ENCODE results near the gene IRGC.
A peak's percentile ranks its signal among the peaks of the same experiment; 100 is the strongest.

Gene IRGC, protein sequence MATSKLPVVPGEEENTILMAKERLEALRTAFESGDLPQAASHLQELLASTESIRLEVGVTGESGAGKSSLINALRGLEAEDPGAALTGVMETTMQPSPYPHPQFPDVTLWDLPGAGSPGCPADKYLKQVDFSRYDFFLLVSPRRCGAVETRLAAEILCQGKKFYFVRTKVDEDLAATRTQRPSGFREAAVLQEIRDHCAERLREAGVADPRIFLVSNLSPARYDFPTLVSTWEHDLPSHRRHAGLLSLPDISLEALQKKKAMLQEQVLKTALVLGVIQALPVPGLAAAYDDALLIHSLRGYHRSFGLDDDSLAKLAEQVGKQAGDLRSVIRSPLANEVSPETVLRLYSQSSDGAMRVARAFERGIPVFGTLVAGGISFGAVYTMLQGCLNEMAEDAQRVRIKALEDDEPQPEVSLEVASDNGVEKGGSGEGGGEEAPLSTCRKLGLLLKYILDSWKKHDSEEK

DNA sequence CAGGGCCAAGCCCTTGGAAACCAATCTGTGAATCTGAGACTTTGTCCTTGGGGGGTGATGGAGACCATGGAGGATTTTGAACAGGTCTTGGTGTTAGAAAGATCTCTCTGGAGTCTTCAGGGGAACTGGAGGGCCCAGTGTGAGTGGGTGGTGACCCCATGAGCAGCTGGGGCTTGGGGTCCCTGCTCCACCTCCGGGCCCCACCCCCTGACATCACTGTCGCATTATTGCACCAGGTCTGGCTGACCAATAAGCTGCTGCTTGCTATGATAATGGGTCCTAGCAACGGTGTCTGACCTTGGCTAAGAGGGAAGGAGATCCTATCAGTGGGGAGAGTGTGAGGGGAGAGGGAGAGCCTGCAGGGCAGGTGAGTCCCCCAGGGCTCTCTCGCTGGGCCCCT lies at the start of gene IRGC:
IRGC (plus strand) TSS at position 301 of the 400 bp plus-strand sequence. CDS start 2,483 bp downstream, outside the sequence.
- Histone ChIP-seq H3K27me3 (ENCODE audit: insufficient read depth, low read length) (no peaks in the 10 kb centered on the region), H3K9ac (ENCODE audit: low read length) (no peak within 1 kb of the TSS), H3K4me1 (ENCODE audit: insufficient read depth, low read length, severe bottlenecking) (no peaks in the 10 kb centered on the region), H3K36me3 (ENCODE audit: insufficient read depth, low read length) (no peaks in the 10 kb centered on the region), H4K20me1 (ENCODE audit: insufficient read depth, low read length) (no peaks in the 10 kb centered on the region), H3K9me3 (ENCODE audit: low read length) (no peaks in the 10 kb centered on the region), H3K79me2 (ENCODE audit: insufficient read depth, low read length) (no peaks in the 10 kb centered on the region), H3K9me2 (ENCODE audit: low read depth, low read length) (no peaks in the 10 kb centered on the region), H3K27ac (ENCODE audit: low read depth, low read length, poor library complexity, severe bottlenecking) (no peak within 1 kb of the TSS), H3K4me2 (ENCODE audit: low read length) (no peak within 1 kb of the TSS), H3K4me3 (ENCODE audit: low read depth, low read length, poor library complexity, severe bottlenecking) (no peak within 1 kb of the TSS), H3F3A (ENCODE audit: insufficient read depth, low read length) (no peaks in the 10 kb centered on the region), H2AFZ (ENCODE audit: low read length) (no peak within 1 kb of the TSS)
- no peak for TF ChIP-seq EZH2 (IDR thresholded peaks at IDR 0.05; ENCODE audit: borderline replicate concordance, low read length)
- TF ChIP-seq, protein P1, sequence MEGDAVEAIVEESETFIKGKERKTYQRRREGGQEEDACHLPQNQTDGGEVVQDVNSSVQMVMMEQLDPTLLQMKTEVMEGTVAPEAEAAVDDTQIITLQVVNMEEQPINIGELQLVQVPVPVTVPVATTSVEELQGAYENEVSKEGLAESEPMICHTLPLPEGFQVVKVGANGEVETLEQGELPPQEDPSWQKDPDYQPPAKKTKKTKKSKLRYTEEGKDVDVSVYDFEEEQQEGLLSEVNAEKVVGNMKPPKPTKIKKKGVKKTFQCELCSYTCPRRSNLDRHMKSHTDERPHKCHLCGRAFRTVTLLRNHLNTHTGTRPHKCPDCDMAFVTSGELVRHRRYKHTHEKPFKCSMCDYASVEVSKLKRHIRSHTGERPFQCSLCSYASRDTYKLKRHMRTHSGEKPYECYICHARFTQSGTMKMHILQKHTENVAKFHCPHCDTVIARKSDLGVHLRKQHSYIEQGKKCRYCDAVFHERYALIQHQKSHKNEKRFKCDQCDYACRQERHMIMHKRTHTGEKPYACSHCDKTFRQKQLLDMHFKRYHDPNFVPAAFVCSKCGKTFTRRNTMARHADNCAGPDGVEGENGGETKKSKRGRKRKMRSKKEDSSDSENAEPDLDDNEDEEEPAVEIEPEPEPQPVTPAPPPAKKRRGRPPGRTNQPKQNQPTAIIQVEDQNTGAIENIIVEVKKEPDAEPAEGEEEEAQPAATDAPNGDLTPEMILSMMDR (IDR thresholded peaks at IDR 0.05; ENCODE audit: low read length): no peak

GRCh38 chr19:43667126-43667875 lies 48.6 kb upstream of the IRGC start:
- Histone ChIP-seq H3K9me3 (ENCODE audit: low read length) (no peaks in the 10 kb centered on the region), H2AFZ (ENCODE audit: low read length) (no peak overlapping the region), H3K27ac (ENCODE audit: low read depth, low read length, poor library complexity, severe bottlenecking) (no peak overlapping the region), H4K20me1 (ENCODE audit: insufficient read depth, low read length) (no peaks in the 10 kb centered on the region), H3K9ac (ENCODE audit: low read length) (no peak overlapping the region), H3K79me2 (ENCODE audit: insufficient read depth, low read length) (no peaks in the 10 kb centered on the region), H3K36me3 (ENCODE audit: insufficient read depth, low read length) (no peaks in the 10 kb centered on the region), H3F3A (ENCODE audit: insufficient read depth, low read length) (no peaks in the 10 kb centered on the region), H3K4me1 (ENCODE audit: insufficient read depth, low read length, severe bottlenecking) (peaks cover 8% of the 10 kb centered on the region), H3K4me2 (ENCODE audit: low read length) (no peak overlapping the region), H3K27me3 (ENCODE audit: insufficient read depth, low read length) (no peaks in the 10 kb centered on the region), H3K9me2 (ENCODE audit: low read depth, low read length) (no peaks in the 10 kb centered on the region), H3K4me3 (ENCODE audit: low read depth, low read length, poor library complexity, severe bottlenecking) (no peak overlapping the region)
- TF ChIP-seq EZH2 (IDR thresholded peaks at IDR 0.05; ENCODE audit: borderline replicate concordance, low read length): no peak
- TF ChIP-seq, protein P1 (IDR thresholded peaks at IDR 0.05; ENCODE audit: low read length): no peak

DNA sequence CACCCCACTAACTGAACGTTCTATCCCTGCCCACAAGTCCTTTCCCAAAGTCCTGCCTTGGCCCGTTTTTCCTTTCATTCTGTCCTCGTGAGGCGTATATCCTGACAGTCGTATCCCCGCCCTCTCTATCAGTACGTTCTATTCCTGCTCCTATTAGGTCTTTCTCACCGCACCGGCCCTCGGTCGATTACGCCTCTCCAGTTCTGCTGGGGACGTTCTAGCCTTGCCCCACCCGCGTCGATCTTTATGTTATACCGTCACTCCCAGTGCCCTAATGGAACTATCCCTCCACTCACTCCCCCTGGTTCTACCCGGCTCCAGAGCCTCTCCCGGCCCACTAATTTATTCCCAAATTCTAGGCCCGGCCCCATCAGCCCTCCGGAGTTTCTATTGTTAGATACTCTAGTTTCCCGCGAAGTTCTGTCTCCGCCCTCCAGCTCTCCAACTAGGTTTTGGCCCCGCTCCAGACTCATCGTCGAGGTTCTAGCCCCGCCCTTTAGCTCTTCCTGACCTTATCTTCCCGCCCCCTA lies 47.9 kb upstream of the IRGC start:
- H3K9me3 ChIP-seq (ENCODE audit: low read length): no peaks in the 10 kb centered on the region
- no peaks in the 10 kb centered on the region for H3K27me3 ChIP-seq (ENCODE audit: insufficient read depth, low read length)
- no peaks in the 10 kb centered on the region for H3F3A ChIP-seq (ENCODE audit: insufficient read depth, low read length)
- H3K9ac ChIP-seq (ENCODE audit: low read length): no peak overlapping the region
- no peak overlapping the region for H2AFZ ChIP-seq (ENCODE audit: low read length)
- H3K36me3 ChIP-seq (ENCODE audit: insufficient read depth, low read length): no peaks in the 10 kb centered on the region
- TF ChIP-seq, protein P1 (IDR thresholded peaks at IDR 0.05; ENCODE audit: low read length): no peak
- no peak for TF ChIP-seq EZH2 (IDR thresholded peaks at IDR 0.05; ENCODE audit: borderline replicate concordance, low read length)
- H3K4me1 ChIP-seq (ENCODE audit: insufficient read depth, low read length, severe bottlenecking): peaks cover 8% of the 10 kb centered on the region
- H3K27ac ChIP-seq (ENCODE audit: low read depth, low read length, poor library complexity, severe bottlenecking): no peak overlapping the region
- H3K4me2 ChIP-seq (ENCODE audit: low read length): 0 out of 2 replicates have a peak overlapping the region, but pooled peaks have one; percentile 83
- H4K20me1 ChIP-seq (ENCODE audit: insufficient read depth, low read length): no peaks in the 10 kb centered on the region
- no peak overlapping the region for H3K4me3 ChIP-seq (ENCODE audit: low read depth, low read length, poor library complexity, severe bottlenecking)
- no peaks in the 10 kb centered on the region for H3K9me2 ChIP-seq (ENCODE audit: low read depth, low read length)
- H3K79me2 ChIP-seq (ENCODE audit: insufficient read depth, low read length): no peaks in the 10 kb centered on the region

Measured in OCI-LY1 (cell line).